OCI-LY1 (cell line): ENCODE results near the gene ATIC.

Source experiments
- H2AFZ ChIP-seq: fragments of 200-600 bp; sonication (generic), shearing (Covaris generic); 2 replicates; pipeline ENCODE4 v1.6.0; 2014; ENCODE audit warnings: antibody characterized with exemption, mild to moderate bottlenecking, low read length
- H3F3A ChIP-seq: fragments of 200-600 bp; sonication (generic), shearing (Covaris generic); 2 replicates; pipeline ENCODE4 v1.6.0; 2014; ENCODE audit warnings: mild to moderate bottlenecking, antibody characterized with exemption, low read length, moderate library complexity; ENCODE audit not compliant: insufficient read depth
- H3K27ac ChIP-seq: fragments of 200-600 bp; sonication (generic); 2 replicates; pipeline ENCODE4 v1.5.1; 2014; ENCODE audit warnings: low read length, mixed run types, mild to moderate bottlenecking, low read depth; ENCODE audit not compliant: poor library complexity, severe bottlenecking
- H3K27me3 ChIP-seq: fragments of 200-600 bp; sonication (generic); 2 replicates; pipeline ENCODE4 v1.6.0; 2014; ENCODE audit warnings: antibody characterized with exemption, mild to moderate bottlenecking, low read length, moderate library complexity; ENCODE audit not compliant: insufficient read depth
- H3K36me3 ChIP-seq: fragments of 200-600 bp; sonication (generic); 2 replicates; pipeline ENCODE4 v1.6.1; 2014; ENCODE audit warnings: mild to moderate bottlenecking, antibody characterized with exemption, low read length, moderate library complexity, mixed read lengths; ENCODE audit not compliant: insufficient read depth
- H3K4me1 ChIP-seq: fragments of 200-600 bp; sonication (generic); 2 replicates; pipeline ENCODE4 v1.5.1; 2014; ENCODE audit warnings: mild to moderate bottlenecking, low read length, moderate library complexity; ENCODE audit not compliant: insufficient read depth, severe bottlenecking
- H3K4me2 ChIP-seq: fragments of 200-600 bp; sonication (generic), shearing (Covaris generic); 2 replicates; pipeline ENCODE4 v1.6.1; 2014; ENCODE audit warnings: low read length
- H3K4me3 ChIP-seq: fragments of 200-600 bp; sonication (generic); 2 replicates; pipeline ENCODE4 v1.5.1; 2014; ENCODE audit warnings: low read length, low read depth, mild to moderate bottlenecking, mixed read lengths; ENCODE audit not compliant: poor library complexity, severe bottlenecking
- H3K79me2 ChIP-seq: fragments of 200-600 bp; shearing (Covaris generic); 2 replicates; pipeline ENCODE4 v1.6.1; 2016; ENCODE audit warnings: mixed run types, low read length, mixed read lengths; ENCODE audit not compliant: insufficient read depth
- H3K9ac ChIP-seq: fragments of 200-600 bp; sonication (generic), shearing (Covaris generic); 2 replicates; pipeline ENCODE4 v1.6.1; 2014; ENCODE audit warnings: mild to moderate bottlenecking, low read length, mixed read lengths
- H3K9me2 ChIP-seq: fragments of 200-600 bp; sonication (generic), shearing (Covaris generic); 2 replicates; pipeline ENCODE4 v1.6.1; 2014; ENCODE audit warnings: low read depth, mild to moderate bottlenecking, low read length, mixed read lengths
- H3K9me3 ChIP-seq: fragments of 200-600 bp; shearing (Covaris generic); 2 replicates; pipeline ENCODE4 v1.6.1; 2014; ENCODE audit warnings: low read length, mixed read lengths
- H4K20me1 ChIP-seq: fragments of 200-600 bp; sonication (generic), shearing (Covaris generic); 2 replicates; pipeline ENCODE4 v1.6.0; 2016; ENCODE audit warnings: mild to moderate bottlenecking, low read length; ENCODE audit not compliant: insufficient read depth
- EZH2 ChIP-seq: fragments of 200-600 bp; sonication (generic), shearing (Covaris generic); IDR thresholded peaks from 2 replicates; pipeline ENCODE4 v1.8.0; 2017; ENCODE audit warnings: borderline replicate concordance, mixed run types, mild to moderate bottlenecking, antibody characterized with exemption, low read length, moderate library complexity, mixed read lengths
- TF ChIP-seq, protein P1 (sequence below): fragments of 200-600 bp; sonication (generic), shearing (Covaris generic); IDR thresholded peaks from 2 replicates; pipeline ENCODE4 v1.5.1; 2017; ENCODE audit warnings: mild to moderate bottlenecking, antibody characterized with exemption, low read length, moderate library complexity, mixed read lengths

The ATIC gene

GRCh38 chr2:215320679-215321078, 8.8 kb downstream of the ATIC start:
- Histone ChIP-seq H3K4me1 (no peaks in the 10 kb centered on the region), H3K9me3 (no peaks in the 10 kb centered on the region), H3K4me2 (no peak overlapping the region), H3K27me3 (no peaks in the 10 kb centered on the region), H3F3A (no peaks in the 10 kb centered on the region), H3K9me2 (no peaks in the 10 kb centered on the region), H4K20me1 (peaks cover 4% of the 10 kb centered on the region; the same call in 1 of the 2 replicates), H3K79me2 (peaks cover 51% of the 10 kb centered on the region), H3K9ac (no peak overlapping the region), H2AFZ (no peak overlapping the region), H3K27ac (no peak overlapping the region), H3K36me3 (peaks cover 93% of the 10 kb centered on the region), H3K4me3 (no peak overlapping the region)
- TF ChIP-seq, protein P1, sequence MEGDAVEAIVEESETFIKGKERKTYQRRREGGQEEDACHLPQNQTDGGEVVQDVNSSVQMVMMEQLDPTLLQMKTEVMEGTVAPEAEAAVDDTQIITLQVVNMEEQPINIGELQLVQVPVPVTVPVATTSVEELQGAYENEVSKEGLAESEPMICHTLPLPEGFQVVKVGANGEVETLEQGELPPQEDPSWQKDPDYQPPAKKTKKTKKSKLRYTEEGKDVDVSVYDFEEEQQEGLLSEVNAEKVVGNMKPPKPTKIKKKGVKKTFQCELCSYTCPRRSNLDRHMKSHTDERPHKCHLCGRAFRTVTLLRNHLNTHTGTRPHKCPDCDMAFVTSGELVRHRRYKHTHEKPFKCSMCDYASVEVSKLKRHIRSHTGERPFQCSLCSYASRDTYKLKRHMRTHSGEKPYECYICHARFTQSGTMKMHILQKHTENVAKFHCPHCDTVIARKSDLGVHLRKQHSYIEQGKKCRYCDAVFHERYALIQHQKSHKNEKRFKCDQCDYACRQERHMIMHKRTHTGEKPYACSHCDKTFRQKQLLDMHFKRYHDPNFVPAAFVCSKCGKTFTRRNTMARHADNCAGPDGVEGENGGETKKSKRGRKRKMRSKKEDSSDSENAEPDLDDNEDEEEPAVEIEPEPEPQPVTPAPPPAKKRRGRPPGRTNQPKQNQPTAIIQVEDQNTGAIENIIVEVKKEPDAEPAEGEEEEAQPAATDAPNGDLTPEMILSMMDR: no peak
- no peak for TF ChIP-seq EZH2

DNA sequence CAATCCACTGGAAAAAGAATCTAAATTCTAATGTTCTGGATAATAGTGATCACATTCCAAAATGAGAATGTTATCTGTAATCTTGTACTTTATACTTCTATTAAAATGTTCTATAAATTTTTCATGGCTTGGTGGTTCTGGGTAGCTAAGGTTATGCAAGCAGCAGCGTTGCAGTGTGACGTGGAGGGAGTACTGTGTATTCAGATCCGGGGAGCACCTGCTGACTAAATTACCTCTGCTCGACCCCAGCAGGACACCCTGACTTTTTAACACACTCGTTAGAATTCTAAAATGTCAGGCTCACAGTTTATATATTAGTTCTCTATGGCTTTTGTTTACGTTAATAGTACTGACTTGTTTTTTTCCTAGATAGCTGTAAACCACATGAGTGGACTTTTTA, 13.0 kb downstream of the ATIC start:
- H3K79me2 ChIP-seq: peaks cover 43% of the 10 kb centered on the region

DNA sequence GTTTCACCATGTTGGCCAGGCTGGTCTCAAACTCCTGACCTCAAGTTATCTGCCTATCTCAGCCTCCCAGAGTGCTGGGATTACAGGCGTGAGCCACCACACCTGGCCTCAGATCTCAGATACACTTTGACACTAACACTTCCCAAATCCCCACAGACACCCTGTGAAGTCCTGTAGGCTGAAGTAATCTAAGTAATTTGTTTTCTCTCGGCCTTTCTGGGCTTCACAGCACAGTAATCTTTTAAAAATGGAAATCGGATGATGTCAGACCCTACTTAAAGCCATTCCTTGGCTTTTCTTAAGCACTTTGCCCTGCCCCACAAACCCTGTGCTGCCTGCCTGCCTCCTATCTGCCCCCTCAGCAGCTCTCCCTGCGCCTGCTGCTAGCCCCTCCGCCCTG, 16.2 kb downstream of the ATIC start:
- no peak overlapping the region for H3K9ac ChIP-seq
- no peak overlapping the region for H2AFZ ChIP-seq
- H3K4me1 ChIP-seq: peaks cover 26% of the 10 kb centered on the region
- peaks cover 30% of the 10 kb centered on the region for H3K79me2 ChIP-seq
- 0 out of 2 replicates have a peak, but pooled peaks cover 6% of the 10 kb centered on the region for H3F3A ChIP-seq
- H3K27me3 ChIP-seq: no peaks in the 10 kb centered on the region
- TF ChIP-seq EZH2: no peak
- TF ChIP-seq, protein P1: no peak
- no peak overlapping the region for H3K27ac ChIP-seq
- H3K9me2 ChIP-seq: no peaks in the 10 kb centered on the region
- H3K4me2 ChIP-seq: no peak overlapping the region
- no peaks in the 10 kb centered on the region for H3K9me3 ChIP-seq
- H3K4me3 ChIP-seq: no peak overlapping the region
- peaks cover 4% of the 10 kb centered on the region; the same call in 1 of the 2 replicates for H4K20me1 ChIP-seq
- peaks cover 95% of the 10 kb centered on the region for H3K36me3 ChIP-seq

More for the DNA sequence above, 13.0 kb downstream of the ATIC start:
- no peaks in the 10 kb centered on the region for H3F3A ChIP-seq
- no peak for TF ChIP-seq EZH2
- TF ChIP-seq, protein P1: no peak
- no peak overlapping the region for H3K4me3 ChIP-seq
- no peak overlapping the region for H3K4me2 ChIP-seq
- no peak overlapping the region for H2AFZ ChIP-seq
- H3K9me3 ChIP-seq: no peaks in the 10 kb centered on the region
- H3K27me3 ChIP-seq: no peaks in the 10 kb centered on the region
- no peaks in the 10 kb centered on the region for H3K4me1 ChIP-seq
- H3K36me3 ChIP-seq: peaks cover 93% of the 10 kb centered on the region
- no peak overlapping the region for H3K9ac ChIP-seq
- peaks cover 4% of the 10 kb centered on the region; the same call in 1 of the 2 replicates for H4K20me1 ChIP-seq
- H3K9me2 ChIP-seq: no peaks in the 10 kb centered on the region
- H3K27ac ChIP-seq: no peak overlapping the region
